ENCODE results near the gene HIP1R. TPM values are rescaled to one million over a fixed set of nuclear protein-coding genes. Genes with fewer than 3 reads are reported as not detected.

The HIP1R gene
- total RNA-seq, 4 donors from 2014 or later = 50.2 to 92.7 (median 56.2) TPM

GRCh38 chr12:122882908-122883558 is 47.8 kb downstream of the HIP1R start:
- intact Hi-C loops (cut with DNase I) = no loop called here
- DNase-seq = no peak
- WGBS, 2 donors = 84 to 88% methylated on average over 11 of the region's 11 CpGs
- no peak overlapping the region for H3K27ac ChIP-seq
- H3K27me3 ChIP-seq = no peaks in the 10 kb centered on the region
- H3K4me1 ChIP-seq = peaks cover 60 to 72% of the 10 kb centered on the region in 2 donors
- no peaks in the 10 kb centered on the region for H3K36me3 ChIP-seq
- no peaks in the 10 kb centered on the region for H3K9me3 ChIP-seq
- H3K4me3 ChIP-seq (replicated peaks in 1 of 3) = no peak overlapping the region
- TF ChIP-seq CTCF (IDR thresholded peaks at IDR 0.05) (no peak), POLR2A (IDR thresholded peaks at IDR 0.05) (no peak)

DNA sequence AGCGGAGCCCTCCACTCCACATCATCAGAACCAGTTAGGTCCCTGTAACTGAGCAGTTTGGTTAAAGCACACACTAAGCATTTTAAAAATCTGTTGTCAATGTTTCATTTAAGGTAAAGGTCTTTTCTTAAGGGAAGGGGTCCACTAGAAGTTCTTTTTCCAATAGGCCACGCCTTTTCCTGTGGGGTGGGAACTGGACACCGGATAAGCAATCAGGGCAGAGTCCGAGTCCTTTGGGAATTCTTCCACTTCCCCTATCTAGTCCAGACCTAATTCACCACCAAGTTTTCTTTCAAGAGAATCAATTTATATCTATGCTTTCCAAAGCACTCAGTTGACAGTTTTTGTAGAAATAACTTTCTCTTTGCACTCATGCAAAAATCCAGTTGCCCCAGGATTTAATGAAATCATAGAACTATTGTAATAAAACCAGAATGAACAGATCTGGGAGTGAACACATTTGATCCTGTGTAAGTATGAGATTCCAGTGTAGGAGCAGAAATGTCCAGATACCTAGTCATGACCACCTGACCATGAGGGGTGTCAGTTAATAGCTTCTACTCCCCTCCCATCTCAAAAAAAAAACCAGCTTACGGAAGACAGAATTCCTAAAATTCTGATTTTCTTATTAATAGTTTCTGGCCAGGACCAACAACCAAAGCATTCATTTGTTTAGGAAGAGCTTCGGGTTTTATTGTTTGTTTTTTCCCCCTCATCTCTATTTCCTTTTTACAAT is 49.0 kb downstream of the HIP1R start:
- TF ChIP-seq POLR2A (IDR thresholded peaks at IDR 0.05) = no peak
- no peak for TF ChIP-seq CTCF (IDR thresholded peaks at IDR 0.05)
- no peak overlapping the region for H3K4me3 ChIP-seq (replicated peaks in 1 of 3)
- H3K27me3 ChIP-seq = no peaks in the 10 kb centered on the region
- no peak for DNase-seq
- H3K27ac ChIP-seq = peak overlapping the region in 1 of 3 donors; percentile 47
- WGBS, 2 donors = 74 to 78% methylated on average over 6 of the region's 6 CpGs
- peaks cover 64 to 75% of the 10 kb centered on the region in 2 donors for H3K4me1 ChIP-seq
- intact Hi-C loops (cut with DNase I) = no loop called here
- H3K9me3 ChIP-seq = no peaks in the 10 kb centered on the region
- H3K36me3 ChIP-seq = no peaks in the 10 kb centered on the region

DNA sequence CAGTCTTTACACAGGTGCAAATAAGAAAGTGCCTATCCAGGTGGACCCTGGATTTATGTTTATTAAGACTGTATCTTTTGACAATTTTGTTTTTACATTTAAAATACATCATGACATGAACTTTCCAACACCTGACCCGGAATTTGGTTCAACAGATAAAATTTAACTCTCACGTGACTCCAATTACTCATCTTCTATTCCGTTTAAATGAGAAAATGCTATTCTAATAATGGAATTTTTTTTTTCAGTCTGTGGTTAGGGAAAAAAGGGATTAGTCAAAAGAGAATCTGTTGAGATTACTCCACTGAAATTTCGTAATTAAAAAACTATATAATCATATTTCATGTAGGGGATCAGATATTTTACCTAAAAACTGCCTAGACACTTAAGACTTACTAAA is 49.6 kb downstream of the HIP1R start:
- Histone ChIP-seq H3K9me3 (no peaks in the 10 kb centered on the region), H3K4me1 (peaks cover 64 to 75% of the 10 kb centered on the region in 2 donors), H3K4me3 (replicated peaks in 1 of 3) (no peak overlapping the region), H3K27me3 (no peaks in the 10 kb centered on the region), H3K36me3 (no peaks in the 10 kb centered on the region), H3K27ac (peak overlapping the region in 1 of 3 donors; percentile 47)
- no peak for DNase-seq
- 73 to 83% methylated on average over 4 of the region's 4 CpGs for WGBS, 2 donors
- intact Hi-C loops (cut with DNase I) = no loop called here
- no peak for TF ChIP-seq CTCF (IDR thresholded peaks at IDR 0.05)

DNA sequence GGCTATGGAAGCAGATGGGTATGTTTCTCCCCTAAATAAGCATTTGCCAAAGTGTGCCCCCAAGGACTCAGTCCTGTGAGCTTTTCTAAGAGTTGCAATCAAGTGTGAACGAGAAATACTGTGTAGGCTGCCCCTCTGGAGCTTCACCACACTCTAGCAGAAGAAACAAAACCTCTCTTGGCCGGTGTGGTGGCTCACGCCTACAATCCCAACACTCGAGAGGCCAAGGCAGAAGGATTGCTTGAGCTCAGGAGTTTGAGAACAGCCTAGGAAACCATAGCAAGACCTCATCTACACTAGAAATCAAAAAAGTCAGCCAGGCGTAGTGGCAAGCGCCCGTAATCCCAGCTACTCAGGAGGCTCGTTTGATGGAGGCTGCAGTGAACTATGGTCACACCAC is 50.9 kb downstream of the HIP1R start:
- DNase-seq = peak; percentile 73 to 75
- 51 to 59% methylated on average over 8 of the region's 8 CpGs for WGBS, 2 donors
- H3K27me3 ChIP-seq = no peaks in the 10 kb centered on the region
- H3K36me3 ChIP-seq = no peaks in the 10 kb centered on the region
- H3K27ac ChIP-seq = peak overlapping the region; percentile 82 to 100 (median 95)
- no peaks in the 10 kb centered on the region for H3K9me3 ChIP-seq
- H3K4me1 ChIP-seq = peaks cover 68 to 76% of the 10 kb centered on the region in 2 donors
- TF ChIP-seq POLR2A (IDR thresholded peaks at IDR 0.05) (peak in 1 of 2 donors; percentile 32), CTCF (IDR thresholded peaks at IDR 0.05) (no peak)
- intact Hi-C loops (cut with DNase I) = no loop called here
- no peak overlapping the region for H3K4me3 ChIP-seq (replicated peaks in 1 of 3)

Data from thyroid gland (tissue), 4 donors.